ENCODE data around the gene N4BP2L2. TPM values are rescaled to one million over a fixed set of nuclear protein-coding genes. Genes with fewer than 3 reads are reported as not detected.

Gene N4BP2L2
- total and polyA plus RNA-seq, 4 donors: 14.9 to 116 (median 76.7) TPM

GRCh38 chr13:32471187-32471922 is 67.2 kb downstream of the N4BP2L2 start (continued):
- no peak for TF ChIP-seq ZBTB33 (IDR thresholded peaks at IDR 0.05)

DNA sequence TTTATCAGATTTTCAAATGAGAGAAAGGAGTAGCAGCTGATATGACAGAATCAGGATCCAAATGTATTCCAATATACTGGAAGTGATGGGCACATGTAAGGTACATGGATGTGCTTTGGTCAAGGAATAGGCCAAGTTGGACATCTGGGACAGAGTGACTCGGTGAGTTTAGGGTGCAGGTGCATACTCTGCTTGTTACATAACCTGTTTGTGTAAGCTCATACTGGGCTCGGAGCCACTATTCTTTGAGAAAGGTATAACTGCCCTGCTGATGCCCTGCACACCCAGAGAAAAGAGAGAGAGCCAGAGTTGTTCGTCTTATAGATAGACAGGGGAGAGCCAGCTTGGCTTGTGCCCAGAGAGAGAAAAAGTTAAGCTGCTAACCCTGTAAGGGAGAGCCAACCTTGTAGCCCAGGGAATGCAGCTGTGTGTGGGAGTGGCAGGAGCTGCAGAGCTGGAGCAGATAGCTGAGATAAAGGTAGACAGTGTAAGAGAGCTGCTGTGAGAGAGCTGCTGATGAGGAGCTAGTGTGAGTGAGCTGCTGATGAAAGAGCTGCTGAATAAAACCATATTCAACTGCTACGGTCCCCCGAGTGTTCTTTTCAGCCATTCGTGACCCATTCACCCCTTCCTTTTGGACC is 70.0 kb downstream of the N4BP2L2 start:
- Histone ChIP-seq H3K4me1 (ENCODE audit: control insufficient read depth in 4 of 4, insufficient read depth in 4 of 4, low read length in 3 of 4) (no peaks in the 10 kb centered on the region), H3K9ac (ENCODE audit: low read depth in 1 of 2, low read length in 2 of 2) (no peak overlapping the region), H3K27me3 (ENCODE audit: control insufficient read depth in 4 of 4, insufficient read depth in 4 of 4, low read length in 3 of 4) (no peaks in the 10 kb centered on the region), H3K4me3 (ENCODE audit: low read depth in 1 of 3, low read length in 3 of 3) (no peak overlapping the region), H3K9me3 (ENCODE audit: control insufficient read depth in 4 of 4, low read length in 3 of 4) (no peaks in the 10 kb centered on the region), H3K27ac (ENCODE audit: low read depth in 1 of 2, low read length in 2 of 2) (no peak overlapping the region), H3K36me3 (ENCODE audit: control insufficient read depth in 4 of 4, insufficient read depth in 3 of 4, low read depth in 1 of 4, low read length in 3 of 4) (peaks cover 0 to 5% (median 0%) of the 10 kb centered on the region in 4 donors)
- 80% methylated on average over 6 of the region's 6 CpGs for WGBS
- no peak for DNase-seq (ENCODE audit: low spot score)
- no peak for TF ChIP-seq TAF1 (conservative IDR thresholded peaks at IDR 0.05)
- TF ChIP-seq, protein P1, sequence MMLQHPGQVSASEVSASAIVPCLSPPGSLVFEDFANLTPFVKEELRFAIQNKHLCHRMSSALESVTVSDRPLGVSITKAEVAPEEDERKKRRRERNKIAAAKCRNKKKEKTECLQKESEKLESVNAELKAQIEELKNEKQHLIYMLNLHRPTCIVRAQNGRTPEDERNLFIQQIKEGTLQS (IDR thresholded peaks at IDR 0.05): no peak
- no peak for TF ChIP-seq GABPA (IDR thresholded peaks at IDR 0.05 in 1 of 2, conservative IDR thresholded peaks at IDR 0.05 in 1 of 2)
- TF ChIP-seq FOXA2 (IDR thresholded peaks at IDR 0.05): no peak
- TF ChIP-seq MAX (IDR thresholded peaks at IDR 0.05): no peak
- no peak for TF ChIP-seq SP1 (IDR thresholded peaks at IDR 0.05)
- no peak for TF ChIP-seq FOXA1 (IDR thresholded peaks at IDR 0.05)

DNA sequence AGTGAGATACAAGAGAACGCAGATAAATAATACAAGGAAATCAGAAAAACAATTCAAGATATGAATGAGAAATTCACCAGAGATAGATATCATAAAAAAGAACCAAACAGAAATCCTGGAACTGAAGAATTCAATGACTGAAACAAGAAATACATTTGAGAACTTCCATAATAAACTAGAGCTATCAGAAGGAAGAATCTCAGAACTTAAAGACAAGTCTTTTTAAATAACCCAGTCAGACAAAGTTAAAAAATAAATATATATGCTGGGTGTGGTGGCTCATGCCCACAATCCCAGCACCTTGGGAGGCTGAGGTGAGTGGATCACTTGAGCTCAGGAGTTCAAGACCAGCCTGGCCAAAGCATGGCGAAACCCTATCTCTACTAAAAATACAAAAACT is 82.0 kb downstream of the N4BP2L2 start:
- Histone ChIP-seq H3K4me1 (ENCODE audit: control insufficient read depth in 4 of 4, insufficient read depth in 4 of 4, low read length in 3 of 4) (no peaks in the 10 kb centered on the region), H3K27ac (ENCODE audit: low read depth in 1 of 2, low read length in 2 of 2) (no peak overlapping the region), H3K27me3 (ENCODE audit: control insufficient read depth in 4 of 4, insufficient read depth in 4 of 4, low read length in 3 of 4) (no peaks in the 10 kb centered on the region), H3K9ac (ENCODE audit: low read depth in 1 of 2, low read length in 2 of 2) (no peak overlapping the region), H3K4me3 (ENCODE audit: low read depth in 1 of 3, low read length in 3 of 3) (no peak overlapping the region), H3K9me3 (ENCODE audit: control insufficient read depth in 4 of 4, low read length in 3 of 4) (peaks cover 0 to 2% (median 0%) of the 10 kb centered on the region in 4 donors), H3K36me3 (ENCODE audit: control insufficient read depth in 4 of 4, insufficient read depth in 3 of 4, low read depth in 1 of 4, low read length in 3 of 4) (peaks cover 0 to 3% (median under 1%) of the 10 kb centered on the region in 4 donors)
- WGBS: 97% methylated on average over 2 of the region's 2 CpGs
- TF ChIP-seq NR2F2 (IDR thresholded peaks at IDR 0.05): no peak
- no peak for TF ChIP-seq HNF4G (IDR thresholded peaks at IDR 0.05)
- no peak for TF ChIP-seq RAD21 (IDR thresholded peaks at IDR 0.05)
- no peak for TF ChIP-seq RXRA (IDR thresholded peaks at IDR 0.05)
- TF ChIP-seq MAX (IDR thresholded peaks at IDR 0.05): no peak
- TF ChIP-seq EGR1 (IDR thresholded peaks at IDR 0.05; ENCODE audit: low read depth in 2 of 2): no peak
- TF ChIP-seq GABPA (IDR thresholded peaks at IDR 0.05 in 1 of 2, conservative IDR thresholded peaks at IDR 0.05 in 1 of 2): no peak
- TF ChIP-seq SP1 (IDR thresholded peaks at IDR 0.05): no peak
- TF ChIP-seq, protein P1 (IDR thresholded peaks at IDR 0.05): no peak
- no peak for TF ChIP-seq YY1 (IDR thresholded peaks at IDR 0.05)
- TF ChIP-seq JUND (IDR thresholded peaks at IDR 0.05): no peak
- TF ChIP-seq HNF4A (conservative IDR thresholded peaks at IDR 0.05): no peak
- TF ChIP-seq FOXA2 (IDR thresholded peaks at IDR 0.05): no peak
- TF ChIP-seq, protein P2, sequence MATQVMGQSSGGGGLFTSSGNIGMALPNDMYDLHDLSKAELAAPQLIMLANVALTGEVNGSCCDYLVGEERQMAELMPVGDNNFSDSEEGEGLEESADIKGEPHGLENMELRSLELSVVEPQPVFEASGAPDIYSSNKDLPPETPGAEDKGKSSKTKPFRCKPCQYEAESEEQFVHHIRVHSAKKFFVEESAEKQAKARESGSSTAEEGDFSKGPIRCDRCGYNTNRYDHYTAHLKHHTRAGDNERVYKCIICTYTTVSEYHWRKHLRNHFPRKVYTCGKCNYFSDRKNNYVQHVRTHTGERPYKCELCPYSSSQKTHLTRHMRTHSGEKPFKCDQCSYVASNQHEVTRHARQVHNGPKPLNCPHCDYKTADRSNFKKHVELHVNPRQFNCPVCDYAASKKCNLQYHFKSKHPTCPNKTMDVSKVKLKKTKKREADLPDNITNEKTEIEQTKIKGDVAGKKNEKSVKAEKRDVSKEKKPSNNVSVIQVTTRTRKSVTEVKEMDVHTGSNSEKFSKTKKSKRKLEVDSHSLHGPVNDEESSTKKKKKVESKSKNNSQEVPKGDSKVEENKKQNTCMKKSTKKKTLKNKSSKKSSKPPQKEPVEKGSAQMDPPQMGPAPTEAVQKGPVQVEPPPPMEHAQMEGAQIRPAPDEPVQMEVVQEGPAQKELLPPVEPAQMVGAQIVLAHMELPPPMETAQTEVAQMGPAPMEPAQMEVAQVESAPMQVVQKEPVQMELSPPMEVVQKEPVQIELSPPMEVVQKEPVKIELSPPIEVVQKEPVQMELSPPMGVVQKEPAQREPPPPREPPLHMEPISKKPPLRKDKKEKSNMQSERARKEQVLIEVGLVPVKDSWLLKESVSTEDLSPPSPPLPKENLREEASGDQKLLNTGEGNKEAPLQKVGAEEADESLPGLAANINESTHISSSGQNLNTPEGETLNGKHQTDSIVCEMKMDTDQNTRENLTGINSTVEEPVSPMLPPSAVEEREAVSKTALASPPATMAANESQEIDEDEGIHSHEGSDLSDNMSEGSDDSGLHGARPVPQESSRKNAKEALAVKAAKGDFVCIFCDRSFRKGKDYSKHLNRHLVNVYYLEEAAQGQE (IDR thresholded peaks at IDR 0.05): no peak
- DNase-seq (ENCODE audit: low spot score): no peak

Measured in liver (tissue), 9 donors.